Measurements from ENCODE around the gene SYNE1.

GRCh38 chr6:152572338-152573088 is 64.6 kb downstream of the SYNE1 start:
- TF ChIP-seq, protein P1, sequence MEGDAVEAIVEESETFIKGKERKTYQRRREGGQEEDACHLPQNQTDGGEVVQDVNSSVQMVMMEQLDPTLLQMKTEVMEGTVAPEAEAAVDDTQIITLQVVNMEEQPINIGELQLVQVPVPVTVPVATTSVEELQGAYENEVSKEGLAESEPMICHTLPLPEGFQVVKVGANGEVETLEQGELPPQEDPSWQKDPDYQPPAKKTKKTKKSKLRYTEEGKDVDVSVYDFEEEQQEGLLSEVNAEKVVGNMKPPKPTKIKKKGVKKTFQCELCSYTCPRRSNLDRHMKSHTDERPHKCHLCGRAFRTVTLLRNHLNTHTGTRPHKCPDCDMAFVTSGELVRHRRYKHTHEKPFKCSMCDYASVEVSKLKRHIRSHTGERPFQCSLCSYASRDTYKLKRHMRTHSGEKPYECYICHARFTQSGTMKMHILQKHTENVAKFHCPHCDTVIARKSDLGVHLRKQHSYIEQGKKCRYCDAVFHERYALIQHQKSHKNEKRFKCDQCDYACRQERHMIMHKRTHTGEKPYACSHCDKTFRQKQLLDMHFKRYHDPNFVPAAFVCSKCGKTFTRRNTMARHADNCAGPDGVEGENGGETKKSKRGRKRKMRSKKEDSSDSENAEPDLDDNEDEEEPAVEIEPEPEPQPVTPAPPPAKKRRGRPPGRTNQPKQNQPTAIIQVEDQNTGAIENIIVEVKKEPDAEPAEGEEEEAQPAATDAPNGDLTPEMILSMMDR (IDR thresholded peaks at IDR 0.05; ENCODE audit: insufficient read depth, low read length) = no peak
- TF ChIP-seq GABPA (IDR thresholded peaks at IDR 0.05; ENCODE audit: low read depth) (no peak), POLR2AphosphoS5 (IDR thresholded peaks at IDR 0.05; ENCODE audit: low read depth) (no peak), SPI1 (IDR thresholded peaks at IDR 0.05; ENCODE audit: borderline replicate concordance, low read depth) (no peak)
- TF ChIP-seq, protein P2, sequence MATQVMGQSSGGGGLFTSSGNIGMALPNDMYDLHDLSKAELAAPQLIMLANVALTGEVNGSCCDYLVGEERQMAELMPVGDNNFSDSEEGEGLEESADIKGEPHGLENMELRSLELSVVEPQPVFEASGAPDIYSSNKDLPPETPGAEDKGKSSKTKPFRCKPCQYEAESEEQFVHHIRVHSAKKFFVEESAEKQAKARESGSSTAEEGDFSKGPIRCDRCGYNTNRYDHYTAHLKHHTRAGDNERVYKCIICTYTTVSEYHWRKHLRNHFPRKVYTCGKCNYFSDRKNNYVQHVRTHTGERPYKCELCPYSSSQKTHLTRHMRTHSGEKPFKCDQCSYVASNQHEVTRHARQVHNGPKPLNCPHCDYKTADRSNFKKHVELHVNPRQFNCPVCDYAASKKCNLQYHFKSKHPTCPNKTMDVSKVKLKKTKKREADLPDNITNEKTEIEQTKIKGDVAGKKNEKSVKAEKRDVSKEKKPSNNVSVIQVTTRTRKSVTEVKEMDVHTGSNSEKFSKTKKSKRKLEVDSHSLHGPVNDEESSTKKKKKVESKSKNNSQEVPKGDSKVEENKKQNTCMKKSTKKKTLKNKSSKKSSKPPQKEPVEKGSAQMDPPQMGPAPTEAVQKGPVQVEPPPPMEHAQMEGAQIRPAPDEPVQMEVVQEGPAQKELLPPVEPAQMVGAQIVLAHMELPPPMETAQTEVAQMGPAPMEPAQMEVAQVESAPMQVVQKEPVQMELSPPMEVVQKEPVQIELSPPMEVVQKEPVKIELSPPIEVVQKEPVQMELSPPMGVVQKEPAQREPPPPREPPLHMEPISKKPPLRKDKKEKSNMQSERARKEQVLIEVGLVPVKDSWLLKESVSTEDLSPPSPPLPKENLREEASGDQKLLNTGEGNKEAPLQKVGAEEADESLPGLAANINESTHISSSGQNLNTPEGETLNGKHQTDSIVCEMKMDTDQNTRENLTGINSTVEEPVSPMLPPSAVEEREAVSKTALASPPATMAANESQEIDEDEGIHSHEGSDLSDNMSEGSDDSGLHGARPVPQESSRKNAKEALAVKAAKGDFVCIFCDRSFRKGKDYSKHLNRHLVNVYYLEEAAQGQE (IDR thresholded peaks at IDR 0.05; ENCODE audit: insufficient replicate concordance, low read depth) = no peak

Measured in HL-60 (cell line).